Loucy (cell line): Measurements from ENCODE around the gene PRUNE2.

Source experiments
- H2AFZ ChIP-seq: fragments of 200-600 bp; sonication (generic); 2 replicates; pipeline ENCODE4 v1.6.0; 2016; ENCODE audit warnings: antibody characterized with exemption, mild to moderate bottlenecking, low read length, moderate library complexity
- H3F3A ChIP-seq: fragments of 200-600 bp; 2 replicates; pipeline ENCODE4 v1.6.0; 2016; ENCODE audit warnings: antibody characterized with exemption, low read depth, mild to moderate bottlenecking
- H3K27me3 ChIP-seq: fragments of 200-600 bp; sonication (generic); 2 replicates; pipeline ENCODE4 v1.6.1; 2014; ENCODE audit warnings: low read length, mild to moderate bottlenecking; ENCODE audit not compliant: insufficient read depth, poor library complexity, severe bottlenecking
- H3K36me3 ChIP-seq: fragments of 200-600 bp; sonication (generic); 2 replicates; pipeline ENCODE4 v1.6.1; 2016; ENCODE audit warnings: low read length; ENCODE audit not compliant: insufficient read depth
- H3K4me1 ChIP-seq: fragments of 200-600 bp; sonication (generic); 2 replicates; pipeline ENCODE4 v1.5.1; 2014; ENCODE audit warnings: low read length, mild to moderate bottlenecking; ENCODE audit not compliant: insufficient read depth, poor library complexity, severe bottlenecking
- H3K4me2 ChIP-seq: fragments of 200-600 bp; sonication (generic); 2 replicates; pipeline ENCODE4 v1.6.0; 2014; ENCODE audit warnings: antibody characterized with exemption, low read length, low read depth, mild to moderate bottlenecking; ENCODE audit not compliant: poor library complexity, severe bottlenecking
- H3K4me3 ChIP-seq: fragments of 200-600 bp; sonication (generic); 2 replicates; pipeline ENCODE4 v1.5.1; 2014; ENCODE audit warnings: low read length, mild to moderate bottlenecking, mixed read lengths; ENCODE audit not compliant: poor library complexity, severe bottlenecking
- H3K79me2 ChIP-seq: fragments of 200-600 bp; sonication (generic); 2 replicates; pipeline ENCODE4 v1.6.1; 2014; ENCODE audit warnings: low read length; ENCODE audit not compliant: insufficient read depth
- H3K9ac ChIP-seq: fragments of 200-600 bp; sonication (generic); 2 replicates; pipeline ENCODE4 v1.6.0; 2014; ENCODE audit warnings: mild to moderate bottlenecking, low read depth, low read length, moderate library complexity; ENCODE audit not compliant: poor library complexity, severe bottlenecking
- H3K9me2 ChIP-seq: fragments of 200-600 bp; sonication (generic); replicated peaks from 2 replicates; pipeline ENCODE4 v1.6.1; 2016; ENCODE audit warnings: low read depth, low read length, mixed read lengths
- H3K9me3 ChIP-seq: fragments of 200-600 bp; sonication (generic); 2 replicates; pipeline ENCODE4 v1.6.1; 2014; ENCODE audit warnings: mild to moderate bottlenecking, antibody characterized with exemption, low read length, low read depth; ENCODE audit not compliant: insufficient read depth
- H4K20me1 ChIP-seq: fragments of 200-600 bp; sonication (generic); 2 replicates; pipeline ENCODE4 v1.6.0; 2014; ENCODE audit warnings: antibody characterized with exemption, low read length, mild to moderate bottlenecking; ENCODE audit not compliant: insufficient read depth, poor library complexity, severe bottlenecking
- CTCF ChIP-seq: fragments of 200-600 bp; sonication (generic); conservative IDR thresholded peaks from 2 replicates; pipeline ENCODE4 v1.5.1; 2014; ENCODE audit warnings: mild to moderate bottlenecking, antibody characterized with exemption, low read length
- EZH2phosphoT487 ChIP-seq: fragments of 200-600 bp; IDR thresholded peaks from 2 replicates; pipeline ENCODE4 v1.6.1; 2018; ENCODE audit warnings: antibody characterized with exemption, mild to moderate bottlenecking, moderate library complexity, borderline replicate concordance

The PRUNE2 gene

GRCh38 chr9:76856016-76856415 is 49.9 kb downstream of the PRUNE2 start:
- H3K9ac ChIP-seq, result no peak overlapping the region
- no peaks in the 10 kb centered on the region for H3K79me2 ChIP-seq
- H2AFZ ChIP-seq, result no peak overlapping the region
- H3K9me2 ChIP-seq, result no peaks in the 10 kb centered on the region
- no peaks in the 10 kb centered on the region for H3K27me3 ChIP-seq
- H3K36me3 ChIP-seq, result no peaks in the 10 kb centered on the region
- no peak overlapping the region for H3K4me2 ChIP-seq
- no peaks in the 10 kb centered on the region for H3F3A ChIP-seq
- no peaks in the 10 kb centered on the region for H3K9me3 ChIP-seq
- no peak overlapping the region for H3K4me3 ChIP-seq
- TF ChIP-seq EZH2phosphoT487 (no peak), CTCF (no peak)
- H4K20me1 ChIP-seq, result no peaks in the 10 kb centered on the region
- H3K4me1 ChIP-seq, result no peaks in the 10 kb centered on the region

DNA sequence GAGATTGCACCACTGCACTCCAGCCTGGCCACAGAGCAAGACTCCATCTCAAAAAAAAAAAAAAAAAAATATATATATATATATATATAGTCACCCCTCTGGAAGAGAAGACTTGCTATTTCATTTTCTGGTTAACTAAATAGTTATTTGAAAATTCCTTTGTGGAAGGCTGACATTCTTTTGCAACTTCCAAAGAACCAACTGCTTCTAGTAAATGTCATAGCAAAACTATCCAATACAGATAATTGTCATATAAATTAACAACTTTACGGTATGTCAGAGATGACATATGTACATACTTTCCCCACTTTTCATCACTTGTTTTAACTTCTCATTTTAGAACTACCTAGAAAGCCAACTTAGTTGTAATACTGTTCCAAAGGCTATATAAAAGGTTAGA is 50.9 kb downstream of the PRUNE2 start:
- Histone ChIP-seq H3K9me3 (no peaks in the 10 kb centered on the region), H3K79me2 (no peaks in the 10 kb centered on the region), H3K9me2 (no peaks in the 10 kb centered on the region), H3K9ac (no peak overlapping the region), H3K4me2 (no peak overlapping the region), H3K36me3 (no peaks in the 10 kb centered on the region), H3K4me1 (no peaks in the 10 kb centered on the region), H4K20me1 (no peaks in the 10 kb centered on the region), H3F3A (no peaks in the 10 kb centered on the region), H3K27me3 (no peaks in the 10 kb centered on the region), H3K4me3 (no peak overlapping the region), H2AFZ (no peak overlapping the region)
- no peak for TF ChIP-seq CTCF
- no peak for TF ChIP-seq EZH2phosphoT487

- H3K9me3 ChIP-seq, result no peaks in the 10 kb centered on the region
- H3K79me2 ChIP-seq, result no peaks in the 10 kb centered on the region
- no peak overlapping the region for H3K4me2 ChIP-seq
- H3K36me3 ChIP-seq, result no peaks in the 10 kb centered on the region
- no peak overlapping the region for H2AFZ ChIP-seq
- H3K9ac ChIP-seq, result no peak overlapping the region
- no peak overlapping the region for H3K4me3 ChIP-seq
- no peaks in the 10 kb centered on the region for H3K4me1 ChIP-seq
- H4K20me1 ChIP-seq, result no peaks in the 10 kb centered on the region
- no peaks in the 10 kb centered on the region for H3F3A ChIP-seq
- no peak for TF ChIP-seq EZH2phosphoT487
- no peak for TF ChIP-seq CTCF
- H3K9me2 ChIP-seq, result no peaks in the 10 kb centered on the region
- H3K27me3 ChIP-seq, result no peaks in the 10 kb centered on the region
These were observed 53.9 kb downstream of the PRUNE2 start for GRCh38 chr9:76852026-76852425.
